Type B pancreatic cell (in vitro differentiated cells): ENCODE measurements around the gene PTPN1. TPM values are rescaled to one million over a fixed set of nuclear protein-coding genes. Genes with fewer than 3 reads are reported as not detected.

Experiments used
- DNase-seq: peaks from one replicate; pipeline ENCODE4 v3.0.0; 2021; ENCODE audit warnings: mixed read lengths; ENCODE audit not compliant: unreplicated experiment; ENCODE audit errors: extremely low spot score
- H3K27ac Mint-ChIP-seq: 2 replicates; pipeline ENCODE4 v1.8.0; 2021; ENCODE audit warnings: mild to moderate bottlenecking, mixed read lengths
- H3K27me3 Mint-ChIP-seq: 2 replicates; pipeline ENCODE4 v1.8.0; 2021; ENCODE audit warnings: mixed read lengths
- H3K36me3 Mint-ChIP-seq: 2 replicates; pipeline ENCODE4 v1.8.0; 2021; ENCODE audit warnings: mixed read lengths
- H3K4me1 Mint-ChIP-seq: one replicate; pipeline ENCODE4 v1.8.0; 2021; ENCODE audit warnings: mixed read lengths; ENCODE audit not compliant: unreplicated experiment
- H3K4me3 Mint-ChIP-seq: 2 replicates; pipeline ENCODE4 v1.8.0; 2021; ENCODE audit warnings: mild to moderate bottlenecking, mixed read lengths
- H3K9me3 Mint-ChIP-seq: 2 replicates; pipeline ENCODE4 v1.8.0; 2021; ENCODE audit warnings: mixed read lengths
- total RNA-seq: library from RNA; stranded (reverse); gene quantifications from 2 replicates; pipeline ENCODE4 v1.2.1, GENCODE V29; 2021; ENCODE audit warnings: low replicate concordance
- TF ChIP-seq, protein P1 (sequence below): fragments of 200-600 bp; sonication (generic); conservative IDR thresholded peaks from 2 replicates; pipeline ENCODE4 v1.5.0; 2021; ENCODE audit warnings: antibody characterized with exemption, mild to moderate bottlenecking

Gene PTPN1
- total RNA-seq, 1 donor from 2014 or later: 27.6 TPM

DNA sequence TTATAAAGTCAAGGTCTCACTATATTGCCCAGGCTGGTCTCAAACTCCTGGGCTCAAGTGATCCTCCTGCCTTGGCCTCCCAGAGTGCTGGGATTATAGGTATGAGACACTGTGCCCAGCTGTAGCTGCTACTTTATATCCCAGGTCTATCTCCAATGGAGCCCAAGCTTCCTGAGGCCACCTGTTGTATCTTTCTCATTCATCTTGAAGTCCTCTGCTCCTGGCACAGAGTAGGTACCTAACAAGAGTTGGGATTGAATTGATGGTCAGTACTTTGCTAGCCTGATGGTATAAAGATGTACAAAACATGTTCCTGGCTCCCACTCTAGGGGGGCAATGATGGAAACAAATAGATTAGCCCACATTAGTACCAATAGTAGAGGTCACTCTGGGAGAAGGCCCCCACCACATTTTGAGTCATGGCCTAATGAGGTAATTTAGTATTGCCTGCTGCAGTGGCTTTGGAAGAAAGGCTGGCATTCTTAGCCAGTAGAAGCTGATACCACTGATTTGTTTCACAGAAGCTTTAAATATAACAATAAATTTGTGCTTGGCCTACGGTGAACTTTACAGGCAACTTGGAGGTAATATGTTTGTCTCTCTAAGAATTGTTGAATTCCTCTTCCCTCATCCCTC lies 5.4 kb downstream of the PTPN1 start:
- no peak overlapping the region for H3K27ac Mint-ChIP-seq
- no peaks in the 10 kb centered on the region for H3K36me3 Mint-ChIP-seq
- no peak overlapping the region for H3K4me3 Mint-ChIP-seq
- no peaks in the 10 kb centered on the region for H3K9me3 Mint-ChIP-seq
- H3K27me3 Mint-ChIP-seq: no peaks in the 10 kb centered on the region
- H3K4me1 Mint-ChIP-seq: peaks cover 49% of the 10 kb centered on the region
- DNase-seq: no peak
- TF ChIP-seq, protein P1, sequence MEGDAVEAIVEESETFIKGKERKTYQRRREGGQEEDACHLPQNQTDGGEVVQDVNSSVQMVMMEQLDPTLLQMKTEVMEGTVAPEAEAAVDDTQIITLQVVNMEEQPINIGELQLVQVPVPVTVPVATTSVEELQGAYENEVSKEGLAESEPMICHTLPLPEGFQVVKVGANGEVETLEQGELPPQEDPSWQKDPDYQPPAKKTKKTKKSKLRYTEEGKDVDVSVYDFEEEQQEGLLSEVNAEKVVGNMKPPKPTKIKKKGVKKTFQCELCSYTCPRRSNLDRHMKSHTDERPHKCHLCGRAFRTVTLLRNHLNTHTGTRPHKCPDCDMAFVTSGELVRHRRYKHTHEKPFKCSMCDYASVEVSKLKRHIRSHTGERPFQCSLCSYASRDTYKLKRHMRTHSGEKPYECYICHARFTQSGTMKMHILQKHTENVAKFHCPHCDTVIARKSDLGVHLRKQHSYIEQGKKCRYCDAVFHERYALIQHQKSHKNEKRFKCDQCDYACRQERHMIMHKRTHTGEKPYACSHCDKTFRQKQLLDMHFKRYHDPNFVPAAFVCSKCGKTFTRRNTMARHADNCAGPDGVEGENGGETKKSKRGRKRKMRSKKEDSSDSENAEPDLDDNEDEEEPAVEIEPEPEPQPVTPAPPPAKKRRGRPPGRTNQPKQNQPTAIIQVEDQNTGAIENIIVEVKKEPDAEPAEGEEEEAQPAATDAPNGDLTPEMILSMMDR: no peak

DNA sequence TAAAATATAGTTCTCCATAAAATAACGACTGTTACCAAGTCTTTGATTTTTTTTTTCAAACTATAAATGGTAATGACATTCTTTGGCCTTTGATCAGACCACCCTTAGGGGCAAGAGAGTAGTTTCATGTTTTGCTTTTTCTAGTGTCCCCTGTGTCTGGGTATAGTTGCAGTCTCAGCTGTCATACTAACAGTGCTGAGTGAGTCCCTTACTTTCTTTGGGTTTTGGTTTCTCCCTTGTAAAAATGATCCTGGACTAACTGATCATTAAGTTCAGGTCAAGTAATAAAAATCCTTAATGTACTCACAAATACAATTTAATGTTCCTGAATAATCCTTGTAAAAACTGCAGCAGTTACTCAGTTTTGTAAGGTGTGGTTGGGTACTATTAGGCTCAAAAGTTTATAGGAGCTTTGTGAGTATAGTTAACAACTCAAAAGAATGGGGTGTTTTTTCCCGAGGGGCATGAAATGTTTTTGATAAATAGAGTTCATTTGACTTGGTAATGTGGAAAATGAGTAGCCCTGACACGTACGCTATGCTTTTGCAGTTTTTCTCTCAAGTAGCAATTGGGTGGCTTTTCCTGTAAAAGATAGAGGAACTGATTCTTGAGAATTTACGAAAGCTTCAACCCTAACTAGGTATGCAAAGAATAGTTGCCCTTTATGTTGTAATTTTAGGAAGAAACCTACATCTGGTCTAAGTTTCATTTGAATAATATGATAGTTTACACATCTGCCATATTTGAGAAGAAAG lies 6.2 kb downstream of the PTPN1 start:
- H3K9me3 Mint-ChIP-seq: no peaks in the 10 kb centered on the region
- TF ChIP-seq, protein P1: no peak
- H3K27me3 Mint-ChIP-seq: no peaks in the 10 kb centered on the region
- H3K4me1 Mint-ChIP-seq: peaks cover 52% of the 10 kb centered on the region
- no peak overlapping the region for H3K4me3 Mint-ChIP-seq
- H3K36me3 Mint-ChIP-seq: no peaks in the 10 kb centered on the region
- peak overlapping the region; percentile 32 for H3K27ac Mint-ChIP-seq
- no peak for DNase-seq

DNA sequence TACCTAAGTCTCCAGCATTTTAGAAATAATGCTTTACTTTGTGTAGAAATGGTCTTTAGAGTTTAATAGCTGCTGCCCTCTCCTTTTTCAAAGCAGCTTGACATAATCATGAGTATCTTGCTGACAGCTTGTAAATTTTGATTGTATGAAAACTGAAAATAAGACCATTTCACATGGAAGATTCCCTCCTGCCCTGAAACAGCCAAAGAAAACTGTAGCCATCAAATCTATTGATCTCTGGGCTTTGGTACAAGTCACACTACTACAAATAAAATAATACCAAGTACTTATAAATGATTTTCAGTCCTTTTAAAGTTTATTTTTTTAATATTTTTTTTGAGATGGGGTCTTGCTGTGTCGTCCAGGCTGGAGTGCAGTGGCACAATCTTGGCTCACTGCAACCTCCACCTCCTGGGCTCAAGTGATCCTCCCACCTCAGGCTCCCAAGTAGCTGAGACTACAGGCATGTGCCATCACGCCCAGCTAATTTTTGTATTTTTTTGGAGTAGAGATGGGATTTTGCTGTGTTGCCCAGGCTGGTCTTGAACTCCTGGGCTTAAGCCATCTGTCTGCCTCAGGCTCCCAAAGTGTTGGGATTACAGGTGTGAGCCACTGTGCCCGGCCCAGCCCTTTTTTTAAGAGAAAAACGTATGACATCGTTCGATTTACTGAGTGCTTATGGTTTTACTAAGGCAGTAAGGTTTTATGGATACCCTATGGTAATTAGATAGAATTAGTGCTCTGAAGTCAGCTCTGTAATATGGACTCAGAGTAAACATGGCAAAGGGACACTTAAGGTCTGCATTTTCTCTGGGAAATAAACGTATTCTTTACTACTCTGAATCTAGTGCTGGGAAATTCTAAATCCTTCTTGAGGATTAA lies 7.0 kb downstream of the PTPN1 start:
- Mint-ChIP-seq H3K27ac (peak overlapping the region; percentile 32), H3K4me3 (no peak overlapping the region), H3K9me3 (no peaks in the 10 kb centered on the region), H3K4me1 (peaks cover 49% of the 10 kb centered on the region), H3K36me3 (no peaks in the 10 kb centered on the region), H3K27me3 (no peaks in the 10 kb centered on the region)
- DNase-seq: no peak
- TF ChIP-seq, protein P1: no peak

DNA sequence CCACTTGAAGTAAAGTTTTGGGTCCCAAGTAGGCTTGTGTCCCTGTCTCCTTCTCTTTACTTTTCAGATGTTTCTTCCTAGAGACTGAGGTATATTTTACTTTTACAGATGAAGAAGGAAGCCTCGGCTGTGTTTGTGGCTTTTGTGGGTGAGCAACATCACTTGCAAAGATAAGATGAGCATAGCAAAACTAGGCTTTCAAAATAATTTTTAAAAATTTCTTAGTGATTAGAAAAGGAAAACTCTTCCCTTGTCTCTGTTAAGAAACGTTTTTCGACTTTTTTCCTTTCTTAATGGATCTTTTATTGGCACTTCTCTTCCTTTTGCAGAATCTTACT lies 7.6 kb downstream of the PTPN1 start:
- H3K9me3 Mint-ChIP-seq: no peaks in the 10 kb centered on the region

DNA sequence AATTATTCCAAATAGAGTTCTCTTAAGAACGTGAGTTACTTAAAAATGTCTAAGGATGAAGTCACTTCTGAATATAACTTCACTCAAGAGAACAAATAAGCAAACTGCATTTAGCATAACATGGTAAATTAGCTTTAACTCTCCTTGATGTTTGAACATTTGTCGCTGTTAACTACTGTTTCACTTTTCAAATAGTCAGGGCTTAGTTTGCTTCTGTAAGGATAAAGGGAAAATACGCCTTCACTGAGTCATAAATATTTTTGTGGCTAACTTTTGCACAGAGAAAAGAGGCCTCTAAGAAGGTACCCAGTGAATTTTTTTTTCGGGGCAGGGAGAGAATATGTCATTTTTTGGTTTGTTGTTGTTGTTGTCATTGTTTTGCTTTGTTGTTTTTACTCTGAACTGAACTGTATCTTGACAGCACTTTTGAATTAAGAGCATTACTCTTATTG lies 8.1 kb downstream of the PTPN1 start:
- H3K4me1 Mint-ChIP-seq: peaks cover 42% of the 10 kb centered on the region
- no peak overlapping the region for H3K27ac Mint-ChIP-seq
- H3K9me3 Mint-ChIP-seq: no peaks in the 10 kb centered on the region
- DNase-seq: no peak
- H3K27me3 Mint-ChIP-seq: no peaks in the 10 kb centered on the region
- no peaks in the 10 kb centered on the region for H3K36me3 Mint-ChIP-seq
- H3K4me3 Mint-ChIP-seq: no peak overlapping the region
- TF ChIP-seq, protein P1: no peak

More for the DNA sequence above, 7.6 kb downstream of the PTPN1 start:
- Mint-ChIP-seq H3K36me3 (no peaks in the 10 kb centered on the region), H3K4me3 (no peak overlapping the region), H3K4me1 (peaks cover 43% of the 10 kb centered on the region), H3K27ac (no peak overlapping the region), H3K27me3 (no peaks in the 10 kb centered on the region)
- TF ChIP-seq, protein P1: no peak
- no peak for DNase-seq
